ENCODE data around the gene TAS1R3. TPM values are rescaled to one million over a fixed set of nuclear protein-coding genes. Genes with fewer than 3 reads are reported as not detected.

Gene TAS1R3
- total RNA-seq, 1 donor from 2014 or later: 1.3 TPM

DNA sequence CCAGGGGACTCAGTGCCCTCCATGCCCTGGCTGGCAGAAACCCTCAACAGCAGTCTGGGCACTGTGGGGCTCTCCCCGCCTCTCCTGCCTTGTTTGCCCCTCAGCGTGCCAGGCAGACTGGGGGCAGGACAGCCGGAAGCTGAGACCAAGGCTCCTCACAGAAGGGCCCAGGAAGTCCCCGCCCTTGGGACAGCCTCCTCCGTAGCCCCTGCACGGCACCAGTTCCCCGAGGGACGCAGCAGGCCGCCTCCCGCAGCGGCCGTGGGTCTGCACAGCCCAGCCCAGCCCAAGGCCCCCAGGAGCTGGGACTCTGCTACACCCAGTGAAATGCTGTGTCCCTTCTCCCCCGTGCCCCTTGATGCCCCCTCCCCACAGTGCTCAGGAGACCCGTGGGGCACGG is 2.8 kb upstream of the TAS1R3 start:
- DNase-seq: no peak
- H3K4me3 Mint-ChIP-seq (ENCODE audit: unreplicated experiment): no peak overlapping the region
- H3K4me1 Mint-ChIP-seq (ENCODE audit: low read depth, unreplicated experiment): peaks cover 9% of the 10 kb centered on the region
- H3K27me3 Mint-ChIP-seq (ENCODE audit: unreplicated experiment): peaks cover 13% of the 10 kb centered on the region
- TF ChIP-seq, protein P1, sequence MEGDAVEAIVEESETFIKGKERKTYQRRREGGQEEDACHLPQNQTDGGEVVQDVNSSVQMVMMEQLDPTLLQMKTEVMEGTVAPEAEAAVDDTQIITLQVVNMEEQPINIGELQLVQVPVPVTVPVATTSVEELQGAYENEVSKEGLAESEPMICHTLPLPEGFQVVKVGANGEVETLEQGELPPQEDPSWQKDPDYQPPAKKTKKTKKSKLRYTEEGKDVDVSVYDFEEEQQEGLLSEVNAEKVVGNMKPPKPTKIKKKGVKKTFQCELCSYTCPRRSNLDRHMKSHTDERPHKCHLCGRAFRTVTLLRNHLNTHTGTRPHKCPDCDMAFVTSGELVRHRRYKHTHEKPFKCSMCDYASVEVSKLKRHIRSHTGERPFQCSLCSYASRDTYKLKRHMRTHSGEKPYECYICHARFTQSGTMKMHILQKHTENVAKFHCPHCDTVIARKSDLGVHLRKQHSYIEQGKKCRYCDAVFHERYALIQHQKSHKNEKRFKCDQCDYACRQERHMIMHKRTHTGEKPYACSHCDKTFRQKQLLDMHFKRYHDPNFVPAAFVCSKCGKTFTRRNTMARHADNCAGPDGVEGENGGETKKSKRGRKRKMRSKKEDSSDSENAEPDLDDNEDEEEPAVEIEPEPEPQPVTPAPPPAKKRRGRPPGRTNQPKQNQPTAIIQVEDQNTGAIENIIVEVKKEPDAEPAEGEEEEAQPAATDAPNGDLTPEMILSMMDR (IDR thresholded peaks at IDR 0.05; ENCODE audit: partially characterized antibody, unreplicated experiment): no peak
- no peak overlapping the region for H3K27ac Mint-ChIP-seq (ENCODE audit: unreplicated experiment)
- peaks cover 18% of the 10 kb centered on the region for H3K9me3 Mint-ChIP-seq (ENCODE audit: unreplicated experiment)
- H3K36me3 Mint-ChIP-seq (ENCODE audit: unreplicated experiment): no peaks in the 10 kb centered on the region

- Mint-ChIP-seq H3K27ac (ENCODE audit: unreplicated experiment) (peak overlapping the region; percentile 85), H3K9me3 (ENCODE audit: unreplicated experiment) (peaks cover 15% of the 10 kb centered on the region)
These were observed 1.5 kb upstream of the TAS1R3 start for GRCh38 chr1:1329304-1330210.

GRCh38 chr1:1330366-1331067 is 563 bp upstream of the TAS1R3 start:
- H3K4me3 Mint-ChIP-seq (ENCODE audit: unreplicated experiment): no peak overlapping the region
- H3K4me1 Mint-ChIP-seq (ENCODE audit: low read depth, unreplicated experiment): peaks cover 5% of the 10 kb centered on the region
- H3K9me3 Mint-ChIP-seq (ENCODE audit: unreplicated experiment): peaks cover 15% of the 10 kb centered on the region
- TF ChIP-seq, protein P1 (IDR thresholded peaks at IDR 0.05; ENCODE audit: partially characterized antibody, unreplicated experiment): no peak
- H3K36me3 Mint-ChIP-seq (ENCODE audit: unreplicated experiment): no peaks in the 10 kb centered on the region
- H3K27me3 Mint-ChIP-seq (ENCODE audit: unreplicated experiment): peaks cover 12% of the 10 kb centered on the region
- H3K27ac Mint-ChIP-seq (ENCODE audit: unreplicated experiment): no peak overlapping the region
- no peak for DNase-seq

More at GRCh38 chr1:1329304-1330210, 1.5 kb upstream of the TAS1R3 start:
- Mint-ChIP-seq H3K27me3 (ENCODE audit: unreplicated experiment) (peaks cover 12% of the 10 kb centered on the region), H3K4me3 (ENCODE audit: unreplicated experiment) (peak overlapping the region; percentile 73), H3K36me3 (ENCODE audit: unreplicated experiment) (no peaks in the 10 kb centered on the region), H3K4me1 (ENCODE audit: low read depth, unreplicated experiment) (peaks cover 5% of the 10 kb centered on the region)
- TF ChIP-seq, protein P1 (IDR thresholded peaks at IDR 0.05; ENCODE audit: partially characterized antibody, unreplicated experiment): no peak
- DNase-seq: no peak

DNA sequence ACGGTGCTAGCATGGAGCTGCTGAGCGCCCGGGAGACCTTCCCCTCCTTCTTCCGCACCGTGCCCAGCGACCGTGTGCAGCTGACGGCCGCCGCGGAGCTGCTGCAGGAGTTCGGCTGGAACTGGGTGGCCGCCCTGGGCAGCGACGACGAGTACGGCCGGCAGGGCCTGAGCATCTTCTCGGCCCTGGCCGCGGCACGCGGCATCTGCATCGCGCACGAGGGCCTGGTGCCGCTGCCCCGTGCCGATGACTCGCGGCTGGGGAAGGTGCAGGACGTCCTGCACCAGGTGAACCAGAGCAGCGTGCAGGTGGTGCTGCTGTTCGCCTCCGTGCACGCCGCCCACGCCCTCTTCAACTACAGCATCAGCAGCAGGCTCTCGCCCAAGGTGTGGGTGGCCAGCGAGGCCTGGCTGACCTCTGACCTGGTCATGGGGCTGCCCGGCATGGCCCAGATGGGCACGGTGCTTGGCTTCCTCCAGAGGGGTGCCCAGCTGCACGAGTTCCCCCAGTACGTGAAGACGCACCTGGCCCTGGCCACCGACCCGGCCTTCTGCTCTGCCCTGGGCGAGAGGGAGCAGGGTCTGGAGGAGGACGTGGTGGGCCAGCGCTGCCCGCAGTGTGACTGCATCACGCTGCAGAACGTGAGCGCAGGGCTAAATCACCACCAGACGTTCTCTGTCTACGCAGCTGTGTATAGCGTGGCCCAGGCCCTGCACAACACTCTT is 1.1 kb downstream of the TAS1R3 start:
- no peak for DNase-seq
- Mint-ChIP-seq H3K4me3 (ENCODE audit: unreplicated experiment) (no peak overlapping the region), H3K9me3 (ENCODE audit: unreplicated experiment) (peaks cover 15% of the 10 kb centered on the region), H3K4me1 (ENCODE audit: low read depth, unreplicated experiment) (peaks cover 5% of the 10 kb centered on the region), H3K27ac (ENCODE audit: unreplicated experiment) (no peak overlapping the region), H3K36me3 (ENCODE audit: unreplicated experiment) (no peaks in the 10 kb centered on the region), H3K27me3 (ENCODE audit: unreplicated experiment) (peaks cover 10% of the 10 kb centered on the region)
- TF ChIP-seq, protein P1 (IDR thresholded peaks at IDR 0.05; ENCODE audit: partially characterized antibody, unreplicated experiment): no peak
